Colonic mucosa (tissue), 4 donors: ENCODE results near the gene OR6S1. TPM values are rescaled to one million over a fixed set of nuclear protein-coding genes. Genes with fewer than 3 reads are reported as not detected.

ENCODE experiments used
- DNase-seq: peaks from one replicate; pipeline ENCODE4 v3.0.0-alpha.2; 2020
- H3K27ac ChIP-seq: fragments of 200-600 bp; one replicate; pipeline ENCODE4 v1.8.0; 2021
- H3K27me3 ChIP-seq: fragments of 200-600 bp; one replicate; pipeline ENCODE4 v1.8.0; 2021
- H3K36me3 ChIP-seq: fragments of 200-600 bp; one replicate; pipeline ENCODE4 v1.8.0; 2021
- H3K4me1 ChIP-seq: fragments of 200-600 bp; one replicate; pipeline ENCODE4 v1.8.0; 2021; ENCODE audit warnings: mild to moderate bottlenecking
- H3K4me3 ChIP-seq: fragments of 200-600 bp; one replicate; pipeline ENCODE4 v1.8.0; 2021
- H3K9ac ChIP-seq, 2 donors: one replicate each; pipeline ENCODE4 v1.7.0; 2013; ENCODE audit warnings: control low read depth in 2 of 2, low read depth in 2 of 2, low read length in 2 of 2
- H3K9me3 ChIP-seq: fragments of 200-600 bp; one replicate; pipeline ENCODE4 v1.8.0; 2021
- intact Hi-C: fragments of 100-400 bp; cut with DNase I; formaldehyde crosslinking; loops from one replicate; pipeline ENCODE4 v1.14.1; 2022
- total RNA-seq, 2 donors: library from RNA; stranded (reverse); fragmentation: NEBNext Ultra II Directional in 1 of 2; extraction: Animal tissue kit (Norgen Biotek cat#: 25700) in 1 of 2; gene quantifications; one replicate each; pipeline ENCODE4 v1.2.1, GENCODE V29; 2021
- TF ChIP-seq, protein P1 (sequence below): fragments of 200-600 bp; IDR thresholded peaks from one replicate; pipeline ENCODE4 v1.8.0; 2022; ENCODE audit warnings: antibody characterized with exemption, mild to moderate bottlenecking
- donor health status: healthy.
- donor health status: DM: no; HTN: no; CAD: no.
- donor health status: DM: no; HTN: no; CAD: no.

OR6S1 gene
- total RNA-seq, 2 donors from 2014 or later: not detected

DNA sequence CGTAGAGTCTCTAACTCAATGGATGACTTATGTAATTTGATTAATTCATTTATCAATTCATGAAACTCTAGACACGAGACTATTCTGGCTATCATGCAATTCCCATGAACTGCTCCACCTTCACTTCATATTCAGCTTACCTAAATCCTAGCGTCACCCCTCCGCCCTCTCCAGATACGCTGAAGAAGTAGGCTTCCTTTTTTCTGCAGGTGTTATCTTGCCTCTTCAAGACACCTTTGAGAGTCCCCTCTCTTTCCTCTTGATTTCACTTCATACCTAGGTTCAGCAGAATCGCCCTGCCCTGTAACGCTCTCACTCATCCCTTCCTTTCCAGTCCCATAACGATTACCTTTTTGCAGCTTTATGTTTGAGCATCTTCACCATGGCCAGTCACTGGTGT, 38.9 kb upstream of the OR6S1 start:
- no peaks in the 10 kb centered on the region for H3K27me3 ChIP-seq
- H3K27ac ChIP-seq: peak overlapping the region; percentile 100
- H3K9ac ChIP-seq: peak overlapping the region in 1 of 2 donors; percentile 100
- intact Hi-C loops: loop anchor here (10.0 kb wide), 2 partner anchors 216 to 266 kb away; partner anchors contain the start of genes PIP4P1, PNP and TEP1
- no peak overlapping the region for H3K4me3 ChIP-seq
- no peaks in the 10 kb centered on the region for H3K9me3 ChIP-seq
- DNase-seq: no peak
- H3K4me1 ChIP-seq: peaks cover 7% of the 10 kb centered on the region
- TF ChIP-seq, protein P1, sequence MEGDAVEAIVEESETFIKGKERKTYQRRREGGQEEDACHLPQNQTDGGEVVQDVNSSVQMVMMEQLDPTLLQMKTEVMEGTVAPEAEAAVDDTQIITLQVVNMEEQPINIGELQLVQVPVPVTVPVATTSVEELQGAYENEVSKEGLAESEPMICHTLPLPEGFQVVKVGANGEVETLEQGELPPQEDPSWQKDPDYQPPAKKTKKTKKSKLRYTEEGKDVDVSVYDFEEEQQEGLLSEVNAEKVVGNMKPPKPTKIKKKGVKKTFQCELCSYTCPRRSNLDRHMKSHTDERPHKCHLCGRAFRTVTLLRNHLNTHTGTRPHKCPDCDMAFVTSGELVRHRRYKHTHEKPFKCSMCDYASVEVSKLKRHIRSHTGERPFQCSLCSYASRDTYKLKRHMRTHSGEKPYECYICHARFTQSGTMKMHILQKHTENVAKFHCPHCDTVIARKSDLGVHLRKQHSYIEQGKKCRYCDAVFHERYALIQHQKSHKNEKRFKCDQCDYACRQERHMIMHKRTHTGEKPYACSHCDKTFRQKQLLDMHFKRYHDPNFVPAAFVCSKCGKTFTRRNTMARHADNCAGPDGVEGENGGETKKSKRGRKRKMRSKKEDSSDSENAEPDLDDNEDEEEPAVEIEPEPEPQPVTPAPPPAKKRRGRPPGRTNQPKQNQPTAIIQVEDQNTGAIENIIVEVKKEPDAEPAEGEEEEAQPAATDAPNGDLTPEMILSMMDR: no peak
- H3K36me3 ChIP-seq: no peaks in the 10 kb centered on the region

- Histone ChIP-seq H3K27ac (peak overlapping the region; percentile 100), H3K36me3 (no peaks in the 10 kb centered on the region), H3K4me3 (no peak overlapping the region), H3K9me3 (no peaks in the 10 kb centered on the region), H3K4me1 (peaks cover 7% of the 10 kb centered on the region), H3K27me3 (no peaks in the 10 kb centered on the region), H3K9ac (no peak overlapping the region)
- intact Hi-C loops: loop anchor here (10.0 kb wide), 2 partner anchors 215 to 265 kb away; partner anchors contain the start of genes PIP4P1, PNP and TEP1
- DNase-seq: peak; percentile 46
- TF ChIP-seq, protein P1: no peak
These were observed 38.4 kb upstream of the OR6S1 start for GRCh38 chr14:20679907-20680306.

- peaks cover 7% of the 10 kb centered on the region for H3K4me1 ChIP-seq
- no peak overlapping the region for H3K4me3 ChIP-seq
- TF ChIP-seq, protein P1: no peak
- H3K27ac ChIP-seq: no peak overlapping the region
- DNase-seq: no peak
- no peaks in the 10 kb centered on the region for H3K27me3 ChIP-seq
- intact Hi-C loops: no loop called here
- no peak overlapping the region for H3K9ac ChIP-seq
- no peaks in the 10 kb centered on the region for H3K9me3 ChIP-seq
- H3K36me3 ChIP-seq: no peaks in the 10 kb centered on the region
These were observed 34.6 kb upstream of the OR6S1 start for GRCh38 chr14:20676072-20676471.

DNA sequence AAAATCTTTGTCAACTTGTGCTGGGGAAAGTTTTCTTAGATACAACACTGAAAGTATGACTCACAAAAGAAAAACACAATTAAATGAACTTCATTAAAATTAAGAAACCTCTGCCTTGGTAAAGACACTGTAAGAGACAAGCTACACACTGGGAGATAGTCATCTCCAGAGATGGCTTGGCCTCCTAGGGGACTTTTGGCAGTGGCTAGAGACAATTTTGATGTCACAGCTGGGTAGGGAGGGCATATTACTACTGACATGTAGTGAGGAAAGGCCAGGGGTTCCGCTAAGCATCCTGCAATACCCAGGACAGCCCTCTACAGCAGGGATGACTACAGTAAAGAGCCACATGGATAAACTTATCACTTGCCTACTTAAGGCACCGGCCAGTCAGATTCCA, 34.2 kb upstream of the OR6S1 start:
- no peaks in the 10 kb centered on the region for H3K9me3 ChIP-seq
- intact Hi-C loops: no loop called here
- peaks cover 6% of the 10 kb centered on the region for H3K4me1 ChIP-seq
- TF ChIP-seq, protein P1: no peak
- no peak overlapping the region for H3K27ac ChIP-seq
- no peak overlapping the region for H3K9ac ChIP-seq
- H3K4me3 ChIP-seq: no peak overlapping the region
- no peak for DNase-seq
- no peaks in the 10 kb centered on the region for H3K36me3 ChIP-seq
- no peaks in the 10 kb centered on the region for H3K27me3 ChIP-seq

- Histone ChIP-seq H3K4me3 (no peak overlapping the region), H3K27ac (no peak overlapping the region), H3K9ac (no peak overlapping the region), H3K4me1 (no peaks in the 10 kb centered on the region), H3K36me3 (no peaks in the 10 kb centered on the region), H3K27me3 (no peaks in the 10 kb centered on the region), H3K9me3 (no peaks in the 10 kb centered on the region)
- intact Hi-C loops: no loop called here
- DNase-seq: no peak
- TF ChIP-seq, protein P1: no peak
These were observed 30.2 kb upstream of the OR6S1 start for GRCh38 chr14:20671597-20672283.
